Measurements from ENCODE around the gene CD300H.
"Not testable (repeated sequence)": the region's sequence is repeated elsewhere in the genome, so short reads cannot be mapped to it uniquely, and the experiment has no call there.

The CD300H gene

DNA sequence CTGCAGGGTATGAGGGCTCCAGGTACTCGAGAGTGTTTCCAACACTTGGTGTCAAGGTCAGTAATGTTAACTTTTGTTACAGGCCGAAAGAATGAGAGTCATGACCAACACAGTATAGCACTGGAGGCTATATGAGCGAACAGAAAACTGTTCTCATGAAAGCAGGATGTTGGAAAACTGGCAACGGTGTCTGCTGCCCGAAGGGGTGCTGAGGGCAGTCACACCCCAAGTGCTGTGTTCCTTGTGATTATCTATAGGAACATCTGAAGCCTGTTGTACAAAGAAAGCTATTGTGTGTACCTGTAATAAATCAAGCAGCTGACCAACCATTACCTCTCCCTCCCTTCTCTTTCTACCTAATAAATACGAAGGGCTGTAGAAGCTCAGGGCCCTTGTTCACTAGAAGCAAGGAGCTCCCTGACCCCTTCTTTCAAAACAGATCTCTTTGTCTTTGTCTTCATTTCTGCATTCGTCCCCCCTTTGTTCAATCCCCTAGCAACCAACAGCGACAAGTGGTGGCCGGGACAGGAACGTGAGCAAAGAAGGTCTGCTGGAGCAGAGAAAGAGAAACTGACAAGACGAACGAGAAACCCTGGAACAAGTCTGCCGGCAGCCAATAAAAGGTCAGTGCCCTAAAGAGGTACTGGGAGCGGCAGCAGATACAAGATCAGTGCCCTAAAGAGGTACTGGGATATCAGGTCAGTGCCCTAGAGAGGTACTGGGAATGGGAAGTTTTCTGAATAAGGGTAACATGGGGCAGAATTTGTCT is 17.2 kb upstream of the CD300H start:
- DNase-seq (ENCODE audit: low spot score): no peak

DNA sequence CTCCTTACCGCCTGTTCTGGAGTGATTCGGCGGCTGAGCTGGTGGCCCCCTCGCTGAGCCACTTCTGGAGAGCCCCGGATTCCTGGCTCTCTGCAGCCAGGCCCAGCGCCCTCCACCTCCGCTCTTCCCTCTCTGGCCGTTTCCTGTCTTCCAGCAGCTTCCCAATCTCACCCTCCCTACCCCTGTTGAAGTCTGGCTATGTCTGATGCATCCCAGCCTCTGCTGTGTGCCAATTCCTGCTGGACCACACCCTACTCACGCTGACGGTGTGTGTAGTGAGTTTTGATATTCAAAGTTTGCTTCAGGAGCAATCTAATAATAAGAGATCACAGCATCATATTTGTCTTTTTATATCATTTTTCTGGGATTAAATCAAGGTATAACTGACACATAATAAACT is 15.3 kb upstream of the CD300H start:
- DNase-seq (ENCODE audit: low spot score): no peak

- DNase-seq (ENCODE audit: low spot score): no peak
Observed at GRCh38 chr17:74579900-74580299, 12.6 kb upstream of the CD300H start.

- no peak for DNase-seq (ENCODE audit: low spot score)
Observed at GRCh38 chr17:74578979-74579378, 11.7 kb upstream of the CD300H start.

GRCh38 chr17:74574489-74575142 is 7.3 kb upstream of the CD300H start:
- DNase-seq (ENCODE audit: low spot score): no peak

DNA sequence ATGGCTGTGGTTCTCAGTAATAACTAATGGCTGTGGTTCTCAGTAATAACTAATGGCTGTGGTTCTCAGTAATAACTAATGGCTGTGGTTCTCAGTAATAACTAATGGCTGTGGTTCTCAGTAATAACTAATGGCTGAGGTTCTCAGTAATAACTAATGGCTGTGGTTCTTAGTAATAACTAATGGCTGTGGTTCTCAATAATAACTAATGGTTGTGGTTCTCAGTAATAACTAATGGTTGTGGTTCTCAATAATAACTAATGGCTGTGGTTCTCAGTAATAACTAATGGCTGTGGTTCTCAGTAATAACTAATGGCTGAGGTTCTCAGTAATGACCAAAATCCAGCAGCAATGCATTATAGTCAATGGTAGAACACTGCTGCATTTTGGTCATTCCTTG is 6.3 kb upstream of the CD300H start:
- DNase-seq (ENCODE audit: low spot score): not testable (repeated sequence)

- no peak for DNase-seq (ENCODE audit: low spot score)
Observed at GRCh38 chr17:74573169-74573568, 5.9 kb upstream of the CD300H start.

GRCh38 chr17:74571621-74572270 is 4.4 kb upstream of the CD300H start:
- DNase-seq (ENCODE audit: low spot score): no peak

DNA sequence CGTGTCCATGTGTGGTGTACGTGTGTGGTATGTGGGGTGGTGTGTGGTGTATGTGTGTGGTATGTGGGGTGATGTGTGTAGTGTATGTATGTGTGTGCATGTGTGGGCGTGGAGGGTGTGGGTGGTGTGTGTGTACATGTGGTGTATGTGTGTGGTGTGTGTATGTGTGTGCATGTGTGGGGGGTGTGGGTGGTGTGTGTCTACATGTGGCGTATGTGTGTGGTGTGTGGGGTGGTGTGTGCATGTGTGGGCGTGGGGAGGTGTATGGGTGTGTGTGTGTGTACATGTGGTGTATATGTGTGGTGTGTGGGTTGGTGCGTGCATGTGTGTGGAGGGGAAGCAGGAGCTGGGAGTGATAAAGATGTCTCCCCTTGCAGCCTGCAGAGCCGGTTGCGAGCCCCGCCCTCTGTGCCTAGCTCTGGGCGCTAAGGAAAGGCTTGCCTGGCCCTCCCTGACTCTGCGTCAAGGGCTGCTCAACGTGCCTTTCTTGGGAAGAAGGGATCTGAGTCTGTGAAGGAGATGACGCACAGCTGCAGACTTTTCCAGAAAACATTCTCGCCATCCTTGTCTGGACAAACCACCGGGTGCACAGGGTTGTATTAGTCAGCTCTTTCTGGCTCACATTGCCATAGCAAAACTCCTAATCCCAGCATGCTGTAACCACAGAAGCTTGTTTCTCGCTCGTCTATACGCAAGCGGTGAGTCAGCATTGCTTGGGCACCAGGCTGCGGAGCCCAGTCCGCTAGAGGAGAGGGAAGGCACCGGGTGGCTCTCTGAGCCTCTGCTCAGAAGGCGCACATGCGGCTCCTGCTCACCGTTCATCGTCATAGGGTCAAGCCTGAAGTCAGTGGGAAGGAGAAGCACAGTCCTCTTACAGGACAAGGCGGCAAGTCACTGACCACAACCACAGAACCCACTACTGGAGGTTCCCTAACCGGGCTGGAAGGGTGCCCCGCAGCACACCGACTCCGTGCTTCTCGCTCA is 2.0 kb upstream of the CD300H start:
- no peak for DNase-seq (ENCODE audit: low spot score)

DNA sequence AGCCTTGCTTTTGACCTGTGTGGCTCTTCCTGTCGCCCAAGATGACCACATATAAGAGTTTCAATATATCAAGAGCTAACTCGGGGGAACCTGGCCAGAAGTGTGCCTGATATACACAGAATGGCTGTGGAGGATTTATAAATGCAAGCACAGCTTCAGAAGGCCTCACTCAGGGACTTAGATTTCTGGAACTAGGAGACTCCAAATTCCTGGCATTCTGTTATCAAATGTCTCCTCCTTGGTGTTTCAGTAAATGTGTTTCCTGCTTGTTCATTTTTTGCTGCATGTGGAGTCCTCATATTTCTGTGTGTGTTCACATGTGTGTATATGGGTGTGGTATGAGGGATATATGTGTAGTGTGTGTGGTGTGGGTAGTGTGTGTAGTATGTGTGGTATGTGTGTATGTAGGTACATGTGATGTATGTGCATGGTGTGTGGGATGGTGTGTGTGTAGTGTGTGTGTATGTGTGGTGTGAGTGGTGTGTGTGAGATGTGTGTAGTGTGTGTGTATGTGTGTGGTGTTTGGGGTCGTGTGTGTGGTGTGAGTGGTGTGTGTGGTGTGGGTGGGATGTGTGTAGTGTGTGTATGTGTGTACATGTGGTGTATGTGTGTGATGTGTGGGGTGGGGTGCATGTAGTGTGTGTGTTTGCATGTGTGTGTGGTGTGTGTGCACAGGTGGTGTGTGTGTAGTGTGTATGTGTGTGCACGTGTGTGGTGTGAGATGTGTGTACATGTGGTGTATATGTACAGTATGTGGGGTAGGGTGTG is 981 bp upstream of the CD300H start:
- DNase-seq (ENCODE audit: low spot score): no peak

DNA sequence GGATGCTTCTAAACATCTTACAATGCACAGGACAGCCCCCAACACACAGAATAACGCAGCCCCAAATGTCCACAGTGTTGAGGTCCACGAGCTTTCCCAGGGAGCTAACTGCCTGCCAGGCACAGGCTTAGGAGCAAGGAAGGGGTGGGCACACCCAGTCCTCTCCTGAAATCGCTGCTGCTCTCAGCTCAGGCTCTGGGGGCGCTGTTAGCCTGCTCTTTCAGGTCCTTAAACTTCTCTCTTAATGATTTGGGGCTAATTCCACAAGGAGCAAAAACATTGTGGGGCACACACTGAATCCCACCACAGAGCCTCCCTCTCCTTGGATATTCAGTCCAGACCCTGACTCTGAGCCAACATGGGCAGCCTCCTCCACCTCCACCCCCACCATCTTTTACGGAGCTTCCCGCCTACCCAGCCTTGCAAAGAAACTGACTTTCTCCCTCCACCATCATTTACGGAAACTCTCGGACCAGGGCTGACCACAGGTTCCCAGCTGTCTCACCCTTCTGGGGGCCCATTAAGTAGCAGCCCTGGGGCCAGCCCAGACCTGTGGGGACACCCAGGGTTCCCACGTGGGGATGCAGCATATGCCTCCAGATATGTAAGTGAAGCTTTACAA is 1.1 kb downstream of the CD300H start:
- no peak for DNase-seq (ENCODE audit: low spot score)

- DNase-seq (ENCODE audit: low spot score): no peak
Observed at GRCh38 chr17:74565126-74565525, 2.2 kb downstream of the CD300H start.

DNA sequence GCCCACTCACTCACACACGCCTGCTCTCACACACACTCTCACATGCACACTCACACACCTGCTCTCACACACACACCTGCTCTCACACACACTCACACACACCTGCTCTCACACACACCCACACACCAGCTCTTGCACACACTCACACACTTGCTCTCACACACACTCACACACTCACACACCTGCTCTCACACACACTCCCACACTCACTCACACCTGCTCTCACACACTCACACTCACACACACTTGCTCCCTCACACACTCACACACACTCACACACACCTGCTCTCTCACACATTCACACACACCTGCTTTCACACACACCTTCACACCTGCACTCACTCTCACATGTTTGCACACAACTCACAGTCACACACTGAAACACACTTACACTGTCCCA is 4.0 kb downstream of the CD300H start:
- no peak for DNase-seq (ENCODE audit: low spot score)

DNA sequence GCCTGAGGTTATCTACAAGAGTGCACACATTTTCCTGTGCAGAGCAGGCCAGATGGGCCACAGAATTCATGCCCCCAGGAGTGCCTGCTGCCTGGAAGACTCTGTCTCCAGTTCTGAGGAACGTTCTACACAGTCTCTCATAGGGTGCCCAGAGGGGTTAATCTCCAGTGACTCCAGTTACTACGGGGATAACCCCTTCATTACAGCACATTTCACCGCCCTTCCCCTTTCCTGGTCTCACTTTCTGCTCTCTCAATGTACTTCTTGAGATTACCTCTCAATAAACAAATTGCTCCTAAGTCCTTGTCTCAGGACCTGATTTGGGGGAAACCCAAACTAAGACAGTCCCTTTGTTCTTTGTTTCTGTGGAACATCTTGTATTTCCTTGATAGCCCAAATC is 5.7 kb downstream of the CD300H start:
- no peak for DNase-seq (ENCODE audit: low spot score)

- no peak for DNase-seq (ENCODE audit: low spot score)
Observed at GRCh38 chr17:74558882-74559519, 8.3 kb downstream of the CD300H start.

DNA sequence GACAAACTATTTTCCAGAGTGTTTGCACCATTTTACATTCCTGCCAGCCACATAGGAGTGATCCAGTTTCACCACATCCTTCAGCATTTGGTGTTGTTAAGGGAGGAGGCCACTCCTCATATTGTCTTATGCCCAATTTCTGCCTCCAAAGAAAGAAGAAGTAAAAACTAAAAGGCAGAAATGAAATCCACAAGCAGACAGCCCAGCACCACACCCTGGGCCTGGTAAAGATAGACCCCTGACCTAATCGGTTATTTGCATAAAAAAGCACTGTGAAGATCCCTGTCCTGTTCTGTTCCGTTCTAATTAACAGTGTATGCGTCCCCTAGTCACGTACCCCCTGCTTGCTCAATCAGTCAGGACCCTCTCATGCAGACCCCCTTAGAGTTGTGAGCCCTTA is 8.9 kb downstream of the CD300H start:
- not testable (repeated sequence) for DNase-seq (ENCODE audit: low spot score)

DNA sequence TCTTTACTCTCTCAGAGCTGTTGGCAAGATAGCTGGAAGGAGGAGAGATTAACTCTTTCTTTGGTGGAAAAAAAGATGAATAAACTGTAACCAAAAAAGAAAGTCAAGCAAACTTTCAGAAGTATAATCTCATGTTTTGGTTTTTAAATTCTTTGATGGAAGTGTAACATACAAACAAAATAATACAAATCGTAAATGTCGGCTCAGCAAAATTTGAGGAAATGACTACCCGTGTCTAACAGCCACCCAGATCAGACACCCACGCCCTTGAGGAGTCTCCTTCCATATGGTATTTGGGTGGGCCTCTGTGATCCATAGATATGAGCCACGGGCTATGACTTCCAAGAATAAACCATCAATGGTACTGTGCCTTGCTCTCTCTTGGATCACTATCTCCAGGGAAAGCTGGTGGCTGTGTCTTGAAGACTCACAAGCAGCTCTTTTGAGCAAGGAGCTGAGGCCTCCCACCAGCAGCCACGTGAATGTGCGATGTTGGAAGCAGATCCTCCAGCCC is 11.8 kb downstream of the CD300H start:
- DNase-seq (ENCODE audit: low spot score): no peak

GRCh38 chr17:74554909-74555308 is 12.4 kb downstream of the CD300H start:
- DNase-seq (ENCODE audit: low spot score): no peak

GRCh38 chr17:74552037-74552436 is 15.3 kb downstream of the CD300H start:
- DNase-seq (ENCODE audit: low spot score): no peak

DNA sequence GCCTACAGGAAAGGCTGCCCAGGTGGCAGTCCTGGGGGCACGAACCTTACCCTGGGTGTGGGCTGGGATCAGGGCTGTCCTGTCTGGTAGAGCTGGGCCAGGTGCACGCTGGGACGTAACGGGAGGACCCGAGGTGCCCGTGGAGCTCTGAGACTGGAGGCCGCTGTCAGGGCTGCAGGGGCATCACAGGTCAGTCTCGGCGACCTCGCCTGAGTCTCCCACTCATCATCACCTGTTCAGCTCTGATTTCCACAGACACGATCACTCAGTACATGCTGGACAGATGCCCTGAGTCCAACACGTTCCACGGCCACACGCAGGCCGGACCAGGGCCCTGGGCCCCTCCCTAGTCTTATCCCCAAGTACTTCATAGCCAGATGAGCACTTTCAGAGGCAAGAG is 16.7 kb downstream of the CD300H start:
- DNase-seq (ENCODE audit: low spot score): no peak

All from left forelimb (tissue), 1 donor.